Epithelial cell of prostate (primary cell): ENCODE measurements around the gene BICRA.
"Not testable (repeated sequence)": the region's sequence is repeated elsewhere in the genome, so short reads cannot be mapped to it uniquely, and the experiment has no call there.

Source experiments
- DNase-seq: peaks from one replicate; pipeline ENCODE4 v3.0.0-alpha.2; 2011; ENCODE audit warnings: low read depth, low spot score
- H3K27ac ChIP-seq: fragments of 450-650 bp; 2 replicates; pipeline ENCODE4 v1.5.1; 2017; ENCODE audit warnings: mild to moderate bottlenecking

BICRA gene

DNA sequence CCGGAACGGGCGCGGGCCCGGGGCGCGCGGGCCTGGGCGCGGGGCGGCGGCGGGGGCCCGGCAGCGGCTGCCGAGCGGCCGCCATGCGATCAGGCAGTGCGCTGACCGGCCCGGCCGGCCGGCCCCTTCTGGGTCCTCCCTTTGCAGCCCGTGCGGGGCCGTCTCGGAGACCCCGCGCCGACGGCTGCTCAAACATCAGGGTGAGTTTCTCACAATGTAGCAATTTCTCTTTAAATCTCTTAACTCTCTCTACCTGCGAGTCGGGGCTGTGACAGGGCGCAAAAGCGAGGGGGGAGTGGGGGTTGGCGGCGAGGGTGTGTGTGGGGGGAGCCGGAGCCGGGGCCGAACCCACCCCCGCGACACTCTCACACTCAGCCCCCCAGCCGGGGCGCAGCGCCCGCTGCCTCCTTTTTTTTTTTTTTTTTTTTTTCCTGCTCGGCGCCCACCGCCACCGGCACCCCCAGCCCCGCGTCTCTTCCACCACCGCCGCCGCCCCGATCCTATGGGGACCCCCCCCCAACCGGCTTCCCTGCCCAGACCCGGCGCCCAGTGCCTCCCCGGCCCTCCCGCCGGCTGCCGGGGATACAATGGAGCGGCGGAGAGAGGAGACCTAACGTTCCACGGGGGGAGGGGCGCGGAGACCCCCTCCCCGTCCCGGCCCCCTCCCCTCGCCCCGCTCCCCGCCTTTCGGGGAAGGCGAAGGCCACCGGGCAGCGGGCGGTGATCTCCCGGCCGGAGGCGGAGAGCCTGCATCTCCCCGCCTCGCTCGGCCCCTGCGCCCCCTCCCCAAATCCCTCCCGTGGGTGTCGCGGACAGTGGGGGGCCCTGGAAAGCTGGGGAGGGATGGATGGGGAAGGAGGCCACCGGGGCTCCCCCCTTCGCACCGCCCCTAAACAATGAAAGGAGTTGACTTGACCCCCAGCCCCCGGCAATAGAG, at the start of gene BICRA:
BICRA (plus strand) TSS at position 166 of the 937 bp plus-strand sequence. CDS start 64,441 bp downstream, outside the sequence.
- no peak for DNase-seq
- peak within 1 kb of the TSS; percentile 82 for H3K27ac ChIP-seq

DNA sequence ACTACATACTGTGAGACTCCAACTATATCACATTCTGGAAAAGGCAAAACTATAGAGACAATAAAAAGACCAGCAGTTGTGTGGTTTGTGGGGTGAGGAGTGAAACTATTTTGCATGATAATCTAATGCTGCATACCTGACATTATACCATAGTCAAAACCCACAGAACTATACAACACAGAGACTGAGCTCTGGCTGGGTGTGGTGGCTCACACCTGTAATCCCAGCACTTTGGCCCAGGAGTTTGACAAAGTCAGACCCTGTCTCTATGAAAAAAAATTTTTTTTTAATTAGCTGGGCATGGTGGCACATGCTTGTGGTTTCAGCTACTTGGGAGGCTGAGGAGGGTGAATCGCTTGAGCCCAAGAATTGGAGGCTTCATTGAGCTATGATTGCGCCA, 47.9 kb upstream of the BICRA start:
- no peak for DNase-seq

DNA sequence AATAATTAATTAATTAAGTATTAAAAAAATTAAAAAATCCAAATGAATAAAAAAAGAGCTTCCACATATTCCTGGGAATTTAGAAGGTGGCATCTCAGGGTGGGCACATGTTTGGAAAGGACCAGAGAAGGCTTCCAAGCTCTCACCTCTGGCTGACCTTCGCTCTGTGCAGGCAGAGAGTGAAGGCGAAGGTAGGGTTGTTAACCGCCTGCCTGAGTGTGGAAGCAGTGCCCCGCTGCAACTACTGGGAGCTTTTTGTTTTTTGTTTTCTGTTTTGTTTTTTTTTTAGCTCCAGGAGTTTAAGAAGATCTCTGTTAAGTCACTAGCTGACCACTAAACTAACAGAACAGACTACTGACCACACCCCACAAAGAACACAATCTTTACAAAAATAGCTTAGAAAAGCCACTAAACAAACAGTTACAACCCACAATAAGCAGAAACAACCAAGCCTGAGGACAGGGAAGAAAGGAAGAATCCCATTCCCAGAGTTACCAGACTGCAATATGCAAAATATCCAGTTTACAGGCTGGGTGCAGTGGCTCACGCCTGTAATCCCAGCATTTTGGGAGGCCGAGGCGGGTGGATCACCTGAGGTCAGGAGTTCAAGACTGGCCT, 47.4 kb upstream of the BICRA start:
- DNase-seq = no peak
- no peak overlapping the region for H3K27ac ChIP-seq

More for the DNA sequence above, 47.9 kb upstream of the BICRA start:
- H3K27ac ChIP-seq = no peak overlapping the region

DNA sequence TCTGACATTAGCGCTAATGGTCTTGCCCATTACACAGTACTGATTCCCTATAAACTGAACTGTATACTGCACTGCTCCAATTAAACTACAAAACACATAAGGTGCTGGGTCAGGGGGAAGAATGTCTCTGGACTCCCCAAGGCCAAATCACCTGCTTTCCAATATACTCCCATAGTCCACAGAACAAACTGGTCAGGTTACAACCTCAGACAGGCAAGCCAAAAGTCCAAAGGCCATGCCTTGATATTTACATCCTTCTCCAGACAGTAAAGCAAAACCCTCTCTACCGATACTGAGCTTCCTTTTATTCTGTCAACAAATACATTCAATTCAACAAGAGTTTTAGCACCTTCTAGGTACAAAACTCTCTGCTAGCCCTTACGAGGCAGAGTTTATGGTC, 44.9 kb upstream of the BICRA start:
- no peak overlapping the region for H3K27ac ChIP-seq
- no peak for DNase-seq

DNA sequence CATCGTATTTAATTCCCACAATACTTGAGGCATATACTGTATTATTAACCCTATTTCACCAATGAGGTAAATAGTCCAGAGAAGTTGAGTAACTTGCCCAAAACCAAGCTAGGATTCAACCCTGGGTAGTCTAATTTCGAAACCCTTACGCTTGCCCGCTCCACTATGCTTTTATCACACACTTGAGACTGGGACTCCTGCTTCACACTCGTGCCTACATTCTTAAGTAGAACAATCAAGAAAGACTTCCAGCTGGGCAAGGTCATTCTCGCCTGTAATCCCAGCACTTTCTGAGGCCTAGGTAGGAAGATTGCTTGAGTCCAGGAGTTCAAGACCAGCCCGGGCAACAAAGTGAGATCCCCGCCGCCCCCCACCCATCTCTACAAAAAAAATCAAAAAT, 39.6 kb upstream of the BICRA start:
- no peak for DNase-seq
- no peak overlapping the region for H3K27ac ChIP-seq

DNA sequence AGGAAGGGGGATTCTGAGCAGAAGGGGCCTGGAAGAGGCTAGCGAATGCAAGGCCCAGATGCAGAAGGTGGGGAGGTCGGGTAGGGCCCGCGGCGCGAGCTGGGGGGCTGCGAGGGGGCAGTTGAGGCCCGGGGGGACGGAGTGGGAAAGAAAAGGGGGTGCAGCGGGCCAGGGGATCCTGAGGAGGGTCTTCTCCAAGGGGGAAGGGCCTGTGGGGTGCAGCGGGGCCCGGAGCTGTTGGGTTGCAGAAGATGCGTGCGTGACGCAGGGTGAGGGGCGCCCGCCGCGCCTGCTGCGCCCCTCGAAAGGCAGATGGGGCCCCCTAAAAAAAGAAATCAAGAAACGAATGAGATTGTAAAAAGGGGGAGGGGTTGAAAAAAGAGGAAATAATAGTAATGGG, 36.3 kb upstream of the BICRA start:
- no peak overlapping the region for H3K27ac ChIP-seq

DNA sequence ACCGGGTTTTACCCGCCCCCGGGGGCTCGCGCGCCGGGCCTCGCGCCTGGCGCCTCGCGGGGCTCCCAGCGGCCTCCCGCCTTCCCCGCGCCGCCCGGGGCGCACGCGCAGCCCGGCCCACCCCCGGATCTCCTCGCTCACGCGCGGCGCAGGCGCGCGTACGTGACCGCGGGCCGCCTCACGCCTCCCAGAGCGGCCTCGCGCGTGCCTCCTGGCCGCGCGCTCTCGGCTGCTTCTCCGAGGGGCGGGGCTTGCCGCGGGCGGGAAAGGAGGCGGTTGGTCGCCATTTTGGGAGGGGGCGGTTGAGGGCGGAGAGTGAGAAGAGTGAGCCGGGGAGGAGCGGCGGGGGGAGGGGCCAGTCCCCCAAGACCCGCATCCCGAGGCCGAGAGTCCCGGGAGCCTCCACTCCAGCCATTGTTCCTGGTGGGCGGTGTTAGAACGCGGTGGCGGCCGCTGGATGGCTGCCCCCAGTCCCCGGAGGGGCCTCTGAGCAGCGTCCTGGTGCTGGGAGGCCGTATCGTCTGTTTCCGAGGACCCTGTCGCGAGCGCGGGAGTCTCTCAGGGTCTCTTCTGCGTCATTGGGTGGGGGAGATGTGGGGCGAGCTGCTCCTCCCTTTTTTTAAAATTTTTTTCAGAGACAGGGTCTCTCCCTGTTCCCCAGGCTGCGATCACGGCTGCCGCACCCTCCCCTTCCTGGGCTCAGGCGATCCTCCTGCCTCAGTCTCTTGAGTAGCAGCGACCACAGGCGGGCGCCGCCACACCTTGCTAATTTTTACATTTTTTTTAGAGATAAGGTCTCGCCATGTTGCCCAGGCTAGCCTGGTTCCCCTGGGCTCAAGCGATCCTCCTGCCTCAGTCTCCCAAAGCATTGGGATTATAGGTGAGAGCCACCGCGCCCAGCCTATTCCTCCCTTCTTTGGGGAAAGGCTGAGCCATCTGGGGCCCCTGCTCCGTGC, 35.6 kb upstream of the BICRA start, which contains the start of gene ZNF541:
ZNF541 (minus strand) TSS at position 78 of the 956 bp plus-strand sequence. CDS start 17,292 bp downstream, outside the sequence.
- DNase-seq = no peak
- no peak within 1 kb of the TSS for H3K27ac ChIP-seq

More for the DNA sequence above, 36.3 kb upstream of the BICRA start:
- no peak for DNase-seq

DNA sequence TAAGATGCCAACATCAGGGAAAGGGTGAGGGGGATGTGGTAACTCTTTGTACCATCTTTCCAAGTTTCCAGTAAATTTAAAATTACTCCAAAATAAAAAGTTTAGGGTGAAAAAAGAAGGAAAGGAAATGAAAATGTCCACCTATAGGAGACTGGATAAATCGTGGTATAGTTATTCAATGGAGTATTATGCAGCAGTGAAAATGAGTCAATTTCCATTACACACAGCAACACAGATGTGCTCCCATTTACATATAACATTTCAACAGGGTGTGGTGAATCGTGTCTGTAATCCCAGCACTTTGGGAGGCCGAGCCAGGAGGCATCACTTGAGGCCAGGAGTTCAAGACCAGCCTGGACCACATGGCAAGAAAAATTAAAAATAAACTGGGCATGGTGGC, 28.5 kb upstream of the BICRA start:
- no peak overlapping the region for H3K27ac ChIP-seq

DNA sequence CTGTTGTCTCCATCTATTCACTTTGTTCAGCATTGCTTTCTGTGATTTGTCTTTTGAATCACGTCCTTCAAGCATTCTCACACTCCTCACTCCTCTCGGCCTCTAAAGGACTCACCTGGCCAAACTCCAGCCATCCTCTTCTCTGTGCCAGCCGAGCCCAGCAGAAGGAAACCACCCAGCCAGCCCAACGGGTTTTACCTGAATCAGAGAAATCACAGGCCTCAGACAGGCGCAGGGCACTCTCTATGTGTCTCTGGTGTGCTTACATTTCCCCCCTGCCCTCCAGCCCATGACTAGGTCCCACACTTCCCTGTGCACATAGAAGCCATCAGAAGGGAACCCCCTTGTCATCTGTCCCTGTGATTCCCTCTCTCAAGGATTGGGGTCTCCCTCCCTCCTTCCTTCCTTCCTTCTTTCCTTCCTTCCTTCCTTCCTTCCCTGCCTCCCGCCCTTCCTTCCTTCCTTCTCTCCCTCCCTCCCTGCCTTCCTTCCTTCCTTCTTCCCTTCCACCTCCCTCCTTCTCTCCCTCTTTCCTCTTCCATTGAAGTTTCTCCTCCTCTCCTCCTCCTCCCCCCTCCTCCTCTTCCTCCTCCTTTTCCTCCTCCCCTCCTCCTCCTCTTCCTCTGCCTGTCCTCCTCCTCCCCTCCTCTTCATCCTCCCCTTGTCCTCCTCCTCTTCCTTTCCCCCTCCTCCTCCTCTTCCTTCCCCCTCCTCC, 27.2 kb upstream of the BICRA start:
- DNase-seq = peak; percentile 58
- H3K27ac ChIP-seq = peak overlapping the region; percentile 66

More for the DNA sequence above, 28.5 kb upstream of the BICRA start:
- no peak for DNase-seq

DNA sequence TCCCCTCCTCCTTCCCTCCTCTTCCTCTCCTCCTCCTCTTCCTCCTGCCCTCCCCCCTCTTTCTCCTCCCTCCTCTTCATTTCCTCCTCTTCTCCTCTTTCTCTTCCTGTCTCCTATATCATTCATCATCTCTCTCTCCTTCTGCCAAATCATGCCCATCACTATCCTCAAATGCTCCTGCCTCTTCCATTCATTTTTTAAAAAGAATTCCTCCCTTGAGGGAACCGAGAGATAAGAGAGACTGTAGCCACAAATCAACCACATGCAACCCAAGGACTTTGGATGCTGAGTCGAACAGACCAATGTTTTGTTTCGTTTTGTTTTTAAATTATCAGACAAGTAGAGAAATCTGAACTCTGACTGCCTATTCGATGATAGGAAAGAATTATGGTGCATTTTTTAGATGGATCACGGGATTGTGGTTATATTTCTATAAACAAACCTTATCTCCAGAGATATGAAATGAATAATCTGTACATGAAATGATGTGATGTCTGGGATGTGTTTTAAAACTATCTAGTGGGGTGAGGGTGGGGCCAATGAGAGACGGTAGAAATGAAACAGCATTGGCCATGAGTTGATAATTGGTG, 26.5 kb upstream of the BICRA start:
- H3K27ac ChIP-seq = peak overlapping the region; percentile 66
- DNase-seq = no peak

DNA sequence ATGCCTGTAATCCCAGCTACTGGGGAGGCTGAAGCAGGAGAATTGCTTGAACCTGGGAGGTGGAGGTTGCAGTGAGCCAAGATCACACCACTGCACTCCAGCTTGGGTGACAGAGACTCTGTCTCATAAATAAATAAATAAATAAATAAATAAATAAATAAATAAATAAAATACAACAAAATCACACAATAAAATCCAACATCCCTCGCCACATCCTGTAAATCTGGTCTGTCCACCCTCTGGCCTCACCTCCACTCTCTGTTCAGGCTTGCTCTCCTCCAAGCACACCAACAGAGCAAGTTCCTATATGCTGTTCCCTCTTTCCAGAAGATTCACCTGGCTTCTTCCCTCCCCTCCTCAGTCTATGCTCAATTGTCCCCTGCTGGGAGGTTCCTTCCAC, 25.8 kb upstream of the BICRA start:
- DNase-seq = not testable (repeated sequence)
- H3K27ac ChIP-seq = peak overlapping the region; percentile 66

DNA sequence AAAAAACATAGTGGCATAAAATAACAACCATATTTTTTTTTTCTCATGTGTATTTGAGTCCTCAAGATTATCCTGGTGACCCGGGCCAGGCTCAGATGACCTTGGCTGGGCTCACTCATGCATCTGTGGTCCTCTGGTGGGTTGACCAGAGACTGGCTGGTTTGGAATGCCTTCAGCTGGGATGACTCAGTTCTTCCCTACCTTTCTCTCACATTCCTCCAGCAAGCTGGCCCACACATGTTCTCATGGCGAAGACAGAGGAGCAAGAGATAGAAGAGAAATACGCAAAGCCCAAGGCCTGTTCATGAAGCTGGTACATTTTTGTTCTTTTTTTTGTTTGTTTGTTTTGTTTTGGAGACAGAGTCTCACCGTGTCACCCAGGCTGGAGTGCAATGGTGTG, 21.6 kb upstream of the BICRA start:
- DNase-seq = no peak
- no peak overlapping the region for H3K27ac ChIP-seq

DNA sequence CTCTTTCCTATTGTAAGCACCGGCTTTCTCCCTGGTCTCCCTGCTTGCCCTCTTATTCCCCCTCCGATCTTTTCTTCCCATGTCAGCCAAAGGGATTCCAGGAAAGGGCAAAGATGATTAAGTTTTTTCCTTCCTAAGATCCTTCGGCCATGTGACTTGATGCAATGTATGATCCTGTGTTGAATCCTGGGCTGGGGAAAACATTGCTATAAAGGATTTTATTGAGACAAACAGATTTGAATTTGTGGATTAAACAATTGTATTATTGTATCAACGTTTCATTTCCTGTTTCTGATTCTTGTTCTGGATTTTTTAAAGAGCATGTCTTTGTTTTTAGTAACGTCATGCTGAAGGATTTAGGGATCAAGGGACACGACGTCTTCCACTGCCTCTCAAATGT, 19.1 kb upstream of the BICRA start:
- DNase-seq = no peak
- H3K27ac ChIP-seq = no peak overlapping the region

DNA sequence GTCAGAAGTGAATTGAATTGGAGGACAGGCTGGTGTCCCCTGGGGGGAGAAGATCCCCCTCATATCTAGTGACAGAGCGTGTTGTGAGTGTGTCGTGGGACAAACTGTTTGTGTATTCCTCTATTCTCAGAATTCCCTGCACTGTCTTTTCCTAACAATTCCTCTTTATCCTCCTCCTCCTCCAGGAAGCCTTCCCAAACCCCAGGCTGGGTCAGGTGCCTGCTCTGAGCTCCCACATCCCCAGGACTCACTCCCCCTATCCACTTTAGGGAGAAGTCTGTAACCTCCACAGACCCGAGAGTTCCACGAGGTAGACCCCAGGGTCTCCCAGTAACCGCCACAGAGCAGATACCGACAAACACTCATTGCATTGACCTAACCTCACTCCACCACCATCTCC, 15.1 kb upstream of the BICRA start:
- H3K27ac ChIP-seq = no peak overlapping the region
- no peak for DNase-seq

DNA sequence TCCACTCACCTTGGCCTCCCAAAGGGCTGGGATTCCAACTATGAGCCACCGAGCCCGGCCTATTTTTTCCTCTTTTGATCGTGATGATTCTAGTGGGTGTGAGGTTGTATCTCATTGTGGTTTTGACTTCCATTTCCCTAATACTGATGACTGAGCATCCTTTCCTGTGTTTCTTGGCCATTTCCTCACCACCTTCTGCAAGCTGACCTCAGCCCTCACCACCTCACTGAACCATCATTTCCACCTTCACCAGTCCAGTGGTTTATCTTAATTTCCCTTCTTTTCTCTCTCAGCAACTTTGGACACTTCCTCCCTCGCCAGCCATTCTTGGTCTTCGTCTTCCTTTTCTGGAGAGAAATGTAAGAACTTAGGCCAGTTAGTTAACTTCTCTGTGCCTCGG, 13.0 kb upstream of the BICRA start:
- DNase-seq = no peak
- H3K27ac ChIP-seq = peak overlapping the region; percentile 8

DNA sequence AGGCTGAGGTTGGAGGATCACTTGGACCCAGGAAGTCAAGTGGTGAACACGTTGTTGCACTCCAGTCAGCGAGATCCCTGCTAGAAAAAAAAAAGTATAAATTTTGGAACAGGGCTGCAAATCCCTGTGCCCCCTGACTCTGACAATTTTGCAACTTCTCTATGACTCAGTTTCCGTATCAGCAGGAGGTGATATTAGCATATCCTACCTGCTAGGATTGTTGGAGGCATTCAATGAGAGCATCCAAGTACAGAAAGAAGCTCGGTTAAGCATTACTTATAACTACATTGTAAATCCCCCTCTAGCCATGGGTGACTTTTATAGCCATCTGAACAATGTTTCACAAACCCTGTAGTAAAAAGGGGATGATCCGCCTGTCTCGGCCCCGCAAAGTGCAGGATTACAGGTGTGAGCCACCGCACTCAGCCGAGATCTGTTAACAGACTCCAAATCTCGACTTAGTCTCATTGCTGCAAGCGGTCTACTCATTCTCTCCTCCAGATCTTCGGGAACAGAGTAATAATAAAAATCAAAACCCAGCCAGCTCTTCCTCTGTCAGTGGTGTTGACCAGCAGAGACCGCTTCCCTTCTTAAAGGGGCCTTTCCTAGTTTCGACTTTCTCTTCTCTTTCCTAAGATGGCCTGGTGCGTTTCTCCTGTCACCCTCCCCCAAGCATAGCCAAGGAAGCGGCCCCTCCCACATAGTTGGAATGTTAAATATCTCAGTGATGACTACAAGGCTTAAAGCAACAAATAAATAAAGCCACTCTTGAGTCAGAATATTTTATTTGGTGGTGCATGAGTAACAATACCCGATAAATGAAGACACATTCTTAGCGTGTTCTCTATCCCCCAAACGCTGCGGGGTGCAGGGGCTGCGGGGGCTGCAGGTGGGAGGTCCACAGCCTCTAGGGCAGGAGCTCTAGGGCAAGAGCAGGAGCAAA, 10.3 kb upstream of the BICRA start:
- peak overlapping the region; percentile 92 for H3K27ac ChIP-seq
- DNase-seq = peak; percentile 64

DNA sequence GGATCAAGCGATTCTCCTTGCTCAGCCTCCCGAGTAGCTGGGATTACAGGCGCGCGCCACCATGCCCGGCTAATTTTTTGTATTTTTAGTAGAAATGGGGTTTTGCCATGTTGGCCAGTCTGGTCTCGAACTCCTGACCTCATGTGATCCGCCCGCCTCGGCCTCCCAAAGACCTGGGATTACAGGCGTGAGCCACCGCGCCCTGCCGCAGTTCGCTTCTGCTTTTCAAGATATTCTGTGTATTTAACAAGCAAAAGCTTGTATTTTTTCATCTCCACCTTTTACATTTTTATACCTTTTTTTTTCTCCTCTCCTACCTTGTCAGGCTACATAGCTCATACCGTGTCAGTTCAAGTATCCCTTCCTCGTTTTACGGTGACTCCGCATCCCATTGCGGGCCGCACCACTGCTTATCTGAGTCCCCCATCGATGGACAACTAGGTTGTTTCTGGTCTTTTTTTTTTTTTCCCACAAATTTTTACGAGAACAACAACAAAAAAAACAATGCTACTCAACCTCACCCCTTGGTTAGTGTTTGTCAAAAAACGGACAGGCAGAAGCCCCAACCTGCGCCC, 9.2 kb upstream of the BICRA start:
- peak overlapping the region; percentile 92 for H3K27ac ChIP-seq
- not testable (repeated sequence) for DNase-seq
